ENCODE results near the gene DOK4.

DOK4 gene

DNA sequence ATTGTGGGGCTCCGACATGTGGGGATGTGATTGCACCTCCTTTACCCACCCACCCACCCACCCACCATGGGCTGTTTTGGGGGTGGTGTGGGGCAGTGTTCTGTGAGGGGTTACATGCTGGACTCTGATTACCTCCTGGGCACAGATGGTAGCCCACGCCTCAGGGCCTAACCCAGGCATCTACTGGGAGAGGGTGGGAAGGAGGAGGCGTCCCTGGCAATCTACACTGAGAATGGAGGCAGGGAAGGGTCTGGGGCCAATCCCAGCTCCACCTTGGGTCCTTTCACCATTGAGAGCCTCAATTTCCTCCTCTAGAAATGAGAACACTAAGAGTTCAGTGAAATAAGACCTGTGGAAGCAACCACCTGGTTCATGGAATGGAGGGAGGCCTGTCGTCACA, 11.7 kb upstream of the DOK4 start:
- H3K4me3 ChIP-seq (ENCODE audit: low read depth, low read length): no peak overlapping the region
- TF ChIP-seq, protein P1, sequence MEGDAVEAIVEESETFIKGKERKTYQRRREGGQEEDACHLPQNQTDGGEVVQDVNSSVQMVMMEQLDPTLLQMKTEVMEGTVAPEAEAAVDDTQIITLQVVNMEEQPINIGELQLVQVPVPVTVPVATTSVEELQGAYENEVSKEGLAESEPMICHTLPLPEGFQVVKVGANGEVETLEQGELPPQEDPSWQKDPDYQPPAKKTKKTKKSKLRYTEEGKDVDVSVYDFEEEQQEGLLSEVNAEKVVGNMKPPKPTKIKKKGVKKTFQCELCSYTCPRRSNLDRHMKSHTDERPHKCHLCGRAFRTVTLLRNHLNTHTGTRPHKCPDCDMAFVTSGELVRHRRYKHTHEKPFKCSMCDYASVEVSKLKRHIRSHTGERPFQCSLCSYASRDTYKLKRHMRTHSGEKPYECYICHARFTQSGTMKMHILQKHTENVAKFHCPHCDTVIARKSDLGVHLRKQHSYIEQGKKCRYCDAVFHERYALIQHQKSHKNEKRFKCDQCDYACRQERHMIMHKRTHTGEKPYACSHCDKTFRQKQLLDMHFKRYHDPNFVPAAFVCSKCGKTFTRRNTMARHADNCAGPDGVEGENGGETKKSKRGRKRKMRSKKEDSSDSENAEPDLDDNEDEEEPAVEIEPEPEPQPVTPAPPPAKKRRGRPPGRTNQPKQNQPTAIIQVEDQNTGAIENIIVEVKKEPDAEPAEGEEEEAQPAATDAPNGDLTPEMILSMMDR (IDR thresholded peaks at IDR 0.05; ENCODE audit: borderline replicate concordance, insufficient read depth, low read depth, low read length): no peak

DNA sequence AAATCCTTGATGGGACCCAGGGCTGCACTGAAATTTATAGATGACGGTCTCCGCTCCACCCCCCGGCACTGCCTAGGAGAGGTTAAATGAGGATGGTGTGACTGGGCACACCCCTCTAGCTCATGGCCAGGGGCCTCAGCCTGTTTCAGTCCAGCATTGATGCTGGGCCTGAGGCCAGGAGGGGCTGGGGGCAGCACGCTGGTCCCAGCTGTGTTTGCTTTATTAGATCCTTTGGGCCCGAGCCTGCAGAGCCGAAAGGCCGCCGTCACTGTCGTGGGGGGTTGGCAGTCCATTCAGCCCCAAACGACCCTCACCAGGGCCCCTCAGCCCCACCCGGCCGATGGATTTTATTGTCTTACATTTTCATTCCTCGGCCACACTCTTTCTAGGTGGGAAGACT, 10.8 kb upstream of the DOK4 start:
- H3K4me3 ChIP-seq (ENCODE audit: low read depth, low read length): no peak overlapping the region
- TF ChIP-seq, protein P1 (IDR thresholded peaks at IDR 0.05; ENCODE audit: borderline replicate concordance, insufficient read depth, low read depth, low read length): no peak

DNA sequence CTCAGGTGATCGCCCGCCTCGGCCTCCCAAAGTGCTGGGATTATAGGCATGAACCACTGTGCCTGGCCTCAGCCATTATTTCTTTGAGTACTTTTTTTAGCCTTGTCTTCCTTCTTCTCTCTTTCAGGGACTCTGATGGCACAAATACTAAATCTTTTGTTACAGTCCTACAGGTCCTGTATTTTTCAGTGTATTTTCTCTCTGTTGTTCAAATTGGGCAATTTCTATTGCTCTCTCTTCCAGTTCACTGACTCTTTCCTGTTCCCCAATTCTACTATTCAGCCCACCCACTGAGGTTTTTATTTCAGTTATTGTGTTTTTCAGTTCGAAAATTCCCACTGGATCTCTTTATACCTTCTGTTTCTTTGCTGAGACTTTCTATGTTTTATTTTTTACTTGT, 7.5 kb upstream of the DOK4 start:
- TF ChIP-seq, protein P1 (IDR thresholded peaks at IDR 0.05; ENCODE audit: borderline replicate concordance, insufficient read depth, low read depth, low read length): no peak
- H3K4me3 ChIP-seq (ENCODE audit: low read depth, low read length): no peak overlapping the region

DNA sequence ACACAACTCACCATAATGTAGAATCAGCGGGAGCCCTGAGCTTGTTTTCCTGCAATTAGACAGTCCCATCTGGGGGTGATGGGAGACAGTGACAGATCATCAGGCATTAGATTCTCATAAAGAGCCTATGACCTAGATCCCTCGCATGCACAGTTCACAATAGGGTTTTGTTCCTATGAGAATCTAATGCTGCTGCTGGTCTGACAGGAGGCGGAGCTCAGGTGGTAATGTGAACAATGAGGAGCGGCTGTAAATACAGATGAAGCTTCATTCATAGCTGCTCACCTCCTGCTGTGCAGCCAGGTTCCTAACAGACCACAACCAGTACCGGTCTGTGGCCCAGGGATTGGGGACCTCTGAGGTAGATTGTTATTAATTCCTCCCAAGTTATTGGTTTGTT, 2.9 kb upstream of the DOK4 start:
- TF ChIP-seq, protein P1 (IDR thresholded peaks at IDR 0.05; ENCODE audit: borderline replicate concordance, insufficient read depth, low read depth, low read length): no peak
- no peak overlapping the region for H3K4me3 ChIP-seq (ENCODE audit: low read depth, low read length)

DNA sequence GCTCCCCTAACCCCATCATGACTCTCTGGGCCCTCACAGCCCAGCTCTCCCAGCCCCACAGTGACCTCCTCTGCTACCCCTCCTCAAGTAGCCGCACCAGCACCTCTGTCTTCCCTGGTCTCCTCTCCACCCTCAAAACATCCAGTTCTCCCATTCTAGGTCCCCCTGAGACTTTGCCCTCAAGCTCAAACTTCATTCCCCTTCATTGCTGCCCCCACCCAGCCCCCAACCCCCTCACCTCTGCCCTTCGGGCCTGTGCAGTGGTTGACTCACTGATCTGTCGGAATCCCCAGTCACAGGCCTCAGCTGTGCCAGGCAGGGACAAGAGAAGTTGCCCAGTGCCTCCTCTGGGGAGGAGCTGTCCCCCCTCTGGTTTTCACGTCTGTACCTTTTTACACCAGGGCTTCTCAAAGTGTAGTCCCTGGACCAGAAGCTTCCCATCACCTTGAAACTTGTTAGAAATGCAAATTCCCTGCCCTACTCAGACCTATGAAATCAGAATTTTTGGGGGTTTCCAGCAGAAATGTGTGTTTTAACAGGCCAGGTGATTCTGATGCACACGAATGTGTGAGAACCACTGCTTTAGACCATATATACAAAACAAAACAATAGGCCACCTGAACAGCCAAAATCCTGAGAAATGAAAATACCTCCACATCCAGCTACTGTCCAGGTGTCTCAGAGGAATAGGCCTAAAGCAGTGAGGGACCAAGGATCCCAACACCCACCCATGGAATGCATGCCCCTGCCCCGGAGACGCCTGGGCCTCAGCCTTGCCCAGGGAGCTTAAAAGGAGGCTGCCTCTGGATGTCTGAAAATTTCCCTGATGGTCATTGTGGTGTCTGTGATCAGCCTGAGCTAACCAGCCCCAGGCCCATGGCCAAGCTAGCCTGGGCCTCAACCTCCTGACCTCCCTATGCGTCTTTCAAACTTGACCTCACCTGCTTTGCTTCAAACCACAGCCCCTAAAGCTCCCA, 853 bp upstream of the DOK4 start:
- H3K4me3 ChIP-seq (ENCODE audit: low read depth, low read length): peak overlapping the region; percentile 39
- TF ChIP-seq, protein P1 (IDR thresholded peaks at IDR 0.05; ENCODE audit: borderline replicate concordance, insufficient read depth, low read depth, low read length): no peak

DNA sequence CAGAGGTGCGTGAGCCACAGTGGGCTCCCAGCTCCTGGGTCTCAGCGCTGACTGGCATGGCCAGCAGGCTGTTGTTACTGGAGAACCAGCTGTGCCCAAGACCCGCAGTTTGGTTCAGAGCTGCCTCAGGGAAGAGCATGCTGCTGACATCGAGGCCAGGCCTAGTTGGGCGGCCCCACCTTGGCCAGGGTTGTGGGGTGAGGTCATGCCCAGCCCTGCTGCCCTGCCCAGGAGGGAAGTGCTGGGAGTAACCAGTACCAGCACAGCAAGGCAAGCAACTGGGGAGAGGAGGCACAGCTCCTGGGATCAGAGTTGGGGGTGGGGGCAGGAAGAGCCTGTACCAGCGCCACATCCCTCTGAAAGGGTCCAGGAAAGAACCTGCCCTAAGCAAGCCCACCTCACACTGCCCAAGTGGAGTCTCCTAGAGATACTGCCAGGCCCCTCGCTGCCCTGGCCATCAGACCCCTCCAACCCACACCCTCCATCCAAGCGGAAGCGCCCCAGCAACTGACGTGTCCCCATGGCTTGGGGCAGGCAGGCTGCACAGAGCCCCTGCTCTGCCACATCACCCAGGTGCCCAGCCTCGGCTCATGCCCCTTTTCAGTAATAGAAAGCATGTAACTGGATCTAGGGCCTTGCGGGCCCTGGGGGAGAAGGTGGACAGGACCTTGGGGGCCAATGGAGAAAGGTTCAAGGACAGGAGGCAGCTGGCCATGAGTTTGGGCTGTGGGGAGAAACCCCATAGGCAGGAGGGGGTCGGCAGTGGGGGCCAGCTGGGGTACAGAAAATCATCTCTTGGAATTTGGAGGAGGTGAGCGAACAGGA, 990 bp downstream of the DOK4 start:
- TF ChIP-seq, protein P1 (IDR thresholded peaks at IDR 0.05; ENCODE audit: borderline replicate concordance, insufficient read depth, low read depth, low read length): no peak
- no peak overlapping the region for H3K4me3 ChIP-seq (ENCODE audit: low read depth, low read length)
